K562 (cell line): ENCODE data around the gene ST6GALNAC1. TPM values are rescaled to one million over a fixed set of nuclear protein-coding genes. Genes with fewer than 3 reads are reported as not detected.

Experiments
- CHD7 ChIP-seq: fragments of 200-600 bp; sonication (generic); IDR thresholded peaks from one replicate; pipeline ENCODE4 v1.6.1; 2012; ENCODE audit warnings: mild to moderate bottlenecking, low read depth, low read length, inconsistent platforms
- DACH1 ChIP-seq: fragments of 450-650 bp; IDR thresholded peaks from 2 replicates; pipeline ENCODE4 v1.6.1; 2018; ENCODE audit not compliant: partially characterized antibody
- ESRRA ChIP-seq: fragments of 450-650 bp; IDR thresholded peaks from 2 replicates; pipeline ENCODE4 v1.6.1; 2014; ENCODE audit warnings: low read depth, mild to moderate bottlenecking, moderate library complexity, borderline replicate concordance
- GATA2 ChIP-seq: sonication (generic); formaldehyde crosslinking; IDR thresholded peaks from 2 replicates; pipeline ENCODE4 v1.4.0; 2020; ENCODE audit warnings: mild to moderate bottlenecking, missing genetic modification reagents
- GATAD2B ChIP-seq: fragments of 450-650 bp; IDR thresholded peaks from 2 replicates; pipeline ENCODE4 v1.6.1; 2017; ENCODE audit warnings: mild to moderate bottlenecking, borderline replicate concordance
- JUNB ChIP-seq: fragments of 450-650 bp; formaldehyde crosslinking; conservative IDR thresholded peaks from 2 replicates; pipeline ENCODE4 v1.4.0; 2020; ENCODE audit warnings: mild to moderate bottlenecking
- KDM1A ChIP-seq, 2 experiments: fragments of 450-650 bp; IDR thresholded peaks; 2 replicates each; pipeline ENCODE4 v1.6.1; 2016; ENCODE audit warnings: mild to moderate bottlenecking in 2 of 2
- MTA1 ChIP-seq: fragments of 450-650 bp; IDR thresholded peaks from 2 replicates; pipeline ENCODE4 v1.6.1; 2017; ENCODE audit warnings: borderline replicate concordance
- MTA3 ChIP-seq: fragments of 450-650 bp; formaldehyde crosslinking; IDR thresholded peaks from 2 replicates; pipeline ENCODE4 v1.6.1; 2017; ENCODE audit warnings: mild to moderate bottlenecking, borderline replicate concordance
- NCOA2 ChIP-seq, 2 experiments: fragments of 450-650 bp; IDR thresholded peaks; 2 replicates each; pipeline ENCODE4 v1.6.1; 2018; ENCODE audit warnings: mild to moderate bottlenecking in 2 of 2, moderate library complexity in 1 of 2; ENCODE audit not compliant: partially characterized antibody in 2 of 2
- PPARD ChIP-seq: fragments of 250-450 bp; sonication (Bioruptor Pico); IDR thresholded peaks from 2 replicates; pipeline ENCODE4 v1.8.0; 2022; ENCODE audit warnings: inconsistent platforms, mild to moderate bottlenecking, moderate library complexity
- SRF ChIP-seq, 2 experiments: fragments of 250-450, 450-650 bp in 1 of 2; sonication (Bioruptor Pico) in 1 of 2; sonication (generic) in 1 of 2; formaldehyde crosslinking; IDR thresholded peaks; 2 replicates each; pipeline versions ENCODE4 v1.5.0 to v1.5.1; 2020 to 2022; ENCODE audit warnings: mild to moderate bottlenecking in 1 of 2, missing genetic modification reagents in 1 of 2
- TAF9B ChIP-seq: fragments of 450-650 bp; IDR thresholded peaks from 2 replicates; pipeline ENCODE4 v1.6.1; 2018; ENCODE audit warnings: mild to moderate bottlenecking; ENCODE audit not compliant: partially characterized antibody
- XRCC3 ChIP-seq: fragments of 450-650 bp; IDR thresholded peaks from 2 replicates; pipeline ENCODE4 v1.6.1; 2017; ENCODE audit warnings: mild to moderate bottlenecking, moderate library complexity
- ZBTB2 ChIP-seq: fragments of 450-650 bp; IDR thresholded peaks from 2 replicates; pipeline ENCODE4 v1.6.1; 2016; ENCODE audit warnings: antibody characterized with exemption
- ZBTB8A ChIP-seq: fragments of 450-650 bp; IDR thresholded peaks from 2 replicates; pipeline ENCODE4 v1.6.1; 2018; ENCODE audit warnings: mild to moderate bottlenecking, moderate library complexity; ENCODE audit not compliant: partially characterized antibody
- ZNF785 ChIP-seq: fragments of 250-450 bp; sonication (Bioruptor Pico); IDR thresholded peaks from 2 replicates; pipeline ENCODE4 v1.4.0; 2020; ENCODE audit warnings: mild to moderate bottlenecking
- polyA plus RNA-seq, 8 experiments: library from polyadenylated mRNA; depleted of rRNA in 4 of 8; stranded (reverse) in 5 of 8; unstranded in 3 of 8; fragments of >200 nt; fragmentation: Nextera tagmentation in 2 of 8; fragmentation: Illumina TruSeq in 1 of 8; extraction: Ambion mirVana in 2 of 8; extraction: Trizol in 1 of 8; gene quantifications; 2 replicates each; pipeline versions ENCODE4 v1.2.1 to v1.2.3, GENCODE V29; 2011 to 2014; ENCODE audit warnings: inconsistent platforms in 1 of 8, missing spikeins in 1 of 8
- total RNA-seq, 7 experiments: library from RNA; depleted of rRNA in 6 of 7; stranded (reverse); fragments of >200 nt in 6 of 7; fragmentation: Illumina TruSeq in 2 of 7; extraction: Trizol in 2 of 7; gene quantifications; 2 replicates each; pipeline versions ENCODE4 v1.2.1 to v1.2.3, GENCODE V29; 2011 to 2021; ENCODE audit warnings: low replicate concordance in 1 of 7

The ST6GALNAC1 gene
- total and polyA plus RNA-seq, 9 of the 15 experiments (the other 6 are each of a cell fraction or from before 2014, with no cell fraction given): 20.6 to 68.4 (median 50.5) TPM

- no peak for TF ChIP-seq CHD7
- TF ChIP-seq XRCC3: 0 out of 2 replicates have a peak, but pooled peaks have one; percentile 12
- 0 out of 4 replicates have a peak, but pooled peaks of 1 of the 2 experiments have one; percentile 25 for TF ChIP-seq KDM1A (IDR thresholded peaks at IDR 0.05)
- peak in 1 of 2 experiments; percentile 54 for TF ChIP-seq NCOA2 (IDR thresholded peaks at IDR 0.05; ENCODE audit: partially characterized antibody in 2 of 2)
- TF ChIP-seq ZBTB8A: no peak
- TF ChIP-seq ESRRA: peak; percentile 65; the same call in 1 of the 2 replicates
- TF ChIP-seq MTA3: 0 out of 2 replicates have a peak, but pooled peaks have one; percentile 19
- peak; percentile 31 for TF ChIP-seq TAF9B
- no peak for TF ChIP-seq JUNB
- TF ChIP-seq MTA1: peak; percentile 69
- 0 out of 4 replicates have a peak, but pooled peaks of 1 of the 2 experiments have one; percentile 24 for TF ChIP-seq SRF (CRISPR knock-in tag; IDR thresholded peaks at IDR 0.05)
- peak; percentile 85; the same call in 1 of the 2 replicates for TF ChIP-seq ZBTB2
- peak; percentile 78 for TF ChIP-seq DACH1
- TF ChIP-seq PPARD: no peak
- no peak for TF ChIP-seq ZNF785 (CRISPR knock-in tag)
- TF ChIP-seq GATAD2B: peak; percentile 87
- peak; percentile 65 for TF ChIP-seq GATA2 (CRISPR knock-in tag)
Measured at GRCh38 chr17:76642032-76642561, 1.5 kb downstream of the ST6GALNAC1 start (continued).
